IPS-15b (cell line): ENCODE data around the gene KCP.

Experiments
- H3K27me3 ChIP-seq: one replicate; pipeline ENCODE4 v1.6.1; 2013; ENCODE audit warnings: low read length; ENCODE audit not compliant: control insufficient read depth, insufficient read depth
- H3K36me3 ChIP-seq: one replicate; pipeline ENCODE4 v1.6.1; 2013; ENCODE audit warnings: low read length; ENCODE audit not compliant: control insufficient read depth, insufficient read depth
- H3K4me1 ChIP-seq: one replicate; pipeline ENCODE4 v1.6.1; 2013; ENCODE audit warnings: mild to moderate bottlenecking, low read length; ENCODE audit not compliant: control insufficient read depth, insufficient read depth
- H3K4me3 ChIP-seq: one replicate; pipeline ENCODE4 v1.5.1; 2013; ENCODE audit warnings: low read depth, low read length
- H3K9ac ChIP-seq: one replicate; pipeline ENCODE4 v1.6.1; 2013; ENCODE audit warnings: low read depth, mild to moderate bottlenecking, low read length
- H3K9me3 ChIP-seq: one replicate; pipeline ENCODE4 v1.6.1; 2013; ENCODE audit warnings: mild to moderate bottlenecking, low read length; ENCODE audit not compliant: control insufficient read depth, insufficient read depth

Gene KCP

DNA sequence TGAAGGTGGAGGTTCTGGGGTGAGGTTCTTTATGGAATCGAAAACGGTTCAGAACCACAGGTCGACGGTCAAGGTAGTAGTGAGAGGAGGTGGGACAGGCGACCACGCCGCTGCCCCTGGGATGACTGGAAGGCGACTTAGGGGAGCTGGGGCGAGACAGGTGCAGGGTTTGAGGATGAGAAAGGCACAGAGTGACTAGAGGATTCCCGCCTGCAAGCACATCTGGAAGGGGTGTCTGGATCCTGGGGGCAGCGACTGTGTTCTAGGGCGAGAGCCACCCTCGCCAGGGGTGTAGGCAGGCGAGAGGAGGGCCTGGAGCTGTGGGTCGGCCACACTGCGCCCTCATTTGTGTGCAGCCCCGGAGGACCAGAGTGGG is 26.8 kb upstream of the KCP start:
- no peaks in the 10 kb centered on the region for H3K36me3 ChIP-seq
- peaks cover 53% of the 10 kb centered on the region for H3K27me3 ChIP-seq
- peak overlapping the region; percentile 67 for H3K4me3 ChIP-seq
- no peaks in the 10 kb centered on the region for H3K9me3 ChIP-seq
- H3K4me1 ChIP-seq: no peaks in the 10 kb centered on the region
- H3K9ac ChIP-seq: no peak overlapping the region

GRCh38 chr7:128936798-128937197 is 26.3 kb upstream of the KCP start:
- Histone ChIP-seq H3K9ac (no peak overlapping the region), H3K4me1 (no peaks in the 10 kb centered on the region)

GRCh38 chr7:128935342-128935730 is 24.8 kb upstream of the KCP start:
- H3K9ac ChIP-seq: no peak overlapping the region
- H3K27me3 ChIP-seq: peaks cover 46% of the 10 kb centered on the region
- no peaks in the 10 kb centered on the region for H3K36me3 ChIP-seq
- no peaks in the 10 kb centered on the region for H3K4me1 ChIP-seq
- H3K4me3 ChIP-seq: no peak overlapping the region
- H3K9me3 ChIP-seq: no peaks in the 10 kb centered on the region

More at GRCh38 chr7:128936798-128937197, 26.3 kb upstream of the KCP start:
- Histone ChIP-seq H3K36me3 (no peaks in the 10 kb centered on the region), H3K9me3 (no peaks in the 10 kb centered on the region), H3K4me3 (no peak overlapping the region), H3K27me3 (peaks cover 53% of the 10 kb centered on the region)

GRCh38 chr7:128934361-128935341 is 24.1 kb upstream of the KCP start:
- Histone ChIP-seq H3K9ac (no peak overlapping the region), H3K9me3 (no peaks in the 10 kb centered on the region), H3K27me3 (peaks cover 39% of the 10 kb centered on the region), H3K36me3 (no peaks in the 10 kb centered on the region), H3K4me3 (no peak overlapping the region), H3K4me1 (no peaks in the 10 kb centered on the region)

DNA sequence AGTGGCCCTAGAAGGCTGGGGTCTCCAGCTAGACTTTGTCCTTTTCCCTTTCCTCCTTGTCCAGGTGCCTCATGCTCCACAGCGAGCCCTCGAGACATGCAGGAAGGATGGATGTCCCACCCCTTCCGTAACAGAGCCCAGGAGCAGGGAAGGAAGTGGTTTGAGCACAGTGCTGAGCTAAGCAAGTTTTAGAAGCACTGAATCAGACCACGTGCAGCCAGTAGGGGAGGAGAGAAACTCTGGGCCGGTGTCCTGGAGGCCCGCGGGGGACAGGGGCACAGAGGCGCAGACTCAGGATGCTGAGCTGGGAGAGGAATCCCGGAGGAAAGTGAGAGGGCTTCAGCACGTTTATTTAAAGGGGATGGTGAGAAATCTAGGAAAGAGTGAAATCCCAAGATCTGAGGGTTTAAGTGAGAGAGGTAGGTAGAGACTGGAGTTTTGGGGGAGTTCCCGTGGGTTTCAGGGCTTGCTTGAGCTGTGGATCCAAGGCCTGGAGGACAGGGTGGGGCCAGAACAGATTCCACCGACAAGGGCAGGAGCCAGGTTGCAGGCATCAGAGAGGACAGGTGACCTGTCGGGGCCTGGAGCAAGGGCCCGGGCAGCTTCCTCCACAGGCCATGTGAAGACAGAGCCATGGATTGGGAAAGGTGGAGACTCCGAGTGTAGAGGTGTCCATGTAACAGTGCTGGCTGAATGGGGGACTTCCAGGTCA is 22.8 kb upstream of the KCP start:
- peaks cover under 1% of the 10 kb centered on the region for H3K36me3 ChIP-seq
- H3K4me3 ChIP-seq: no peak overlapping the region
- H3K9me3 ChIP-seq: no peaks in the 10 kb centered on the region
- peaks cover 28% of the 10 kb centered on the region for H3K27me3 ChIP-seq
- H3K4me1 ChIP-seq: no peaks in the 10 kb centered on the region
- H3K9ac ChIP-seq: no peak overlapping the region

- Histone ChIP-seq H3K36me3 (peaks cover 2% of the 10 kb centered on the region), H3K27me3 (peaks cover 27% of the 10 kb centered on the region), H3K9me3 (no peaks in the 10 kb centered on the region), H3K9ac (no peak overlapping the region), H3K4me3 (no peak overlapping the region), H3K4me1 (no peaks in the 10 kb centered on the region)
Measured at GRCh38 chr7:128932862-128933179, 22.3 kb upstream of the KCP start.

GRCh38 chr7:128931965-128932861 is 21.7 kb upstream of the KCP start:
- Histone ChIP-seq H3K36me3 (peaks cover 2% of the 10 kb centered on the region), H3K9ac (no peak overlapping the region), H3K4me1 (no peaks in the 10 kb centered on the region), H3K27me3 (peaks cover 22% of the 10 kb centered on the region), H3K4me3 (no peak overlapping the region), H3K9me3 (no peaks in the 10 kb centered on the region)

DNA sequence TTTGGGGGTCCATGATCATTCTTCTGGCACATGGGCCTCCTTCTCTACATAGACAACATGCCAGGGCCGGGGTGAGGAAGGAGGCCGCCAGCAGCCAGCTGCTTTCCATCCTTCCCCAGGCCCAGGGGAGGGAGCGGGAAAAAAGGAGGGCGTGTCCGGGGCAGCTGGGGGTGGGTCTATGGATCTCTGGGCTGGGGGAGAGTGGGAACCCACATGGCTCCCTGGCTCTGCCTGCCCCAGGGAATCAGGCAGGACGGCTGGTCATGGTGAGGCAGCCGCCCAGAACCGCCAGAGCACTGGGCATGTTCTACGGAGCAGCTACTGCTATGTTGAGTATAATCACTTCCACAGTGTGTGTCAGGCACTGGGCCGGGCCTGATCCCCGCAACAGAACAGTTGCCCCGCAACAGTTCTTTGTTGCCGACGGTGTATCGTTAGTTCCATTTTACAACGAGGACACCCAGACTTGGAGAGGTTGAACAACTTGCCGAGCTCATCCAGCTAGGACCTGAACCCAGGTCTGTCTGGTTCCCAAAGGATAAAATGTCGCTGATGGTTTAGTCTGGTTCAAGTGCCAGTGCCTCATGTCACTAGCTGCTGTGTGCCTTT is 20.8 kb upstream of the KCP start:
- H3K4me3 ChIP-seq: no peak overlapping the region
- H3K27me3 ChIP-seq: peaks cover 13% of the 10 kb centered on the region
- no peaks in the 10 kb centered on the region for H3K9me3 ChIP-seq
- H3K4me1 ChIP-seq: no peaks in the 10 kb centered on the region
- H3K36me3 ChIP-seq: peaks cover 2% of the 10 kb centered on the region
- H3K9ac ChIP-seq: no peak overlapping the region

DNA sequence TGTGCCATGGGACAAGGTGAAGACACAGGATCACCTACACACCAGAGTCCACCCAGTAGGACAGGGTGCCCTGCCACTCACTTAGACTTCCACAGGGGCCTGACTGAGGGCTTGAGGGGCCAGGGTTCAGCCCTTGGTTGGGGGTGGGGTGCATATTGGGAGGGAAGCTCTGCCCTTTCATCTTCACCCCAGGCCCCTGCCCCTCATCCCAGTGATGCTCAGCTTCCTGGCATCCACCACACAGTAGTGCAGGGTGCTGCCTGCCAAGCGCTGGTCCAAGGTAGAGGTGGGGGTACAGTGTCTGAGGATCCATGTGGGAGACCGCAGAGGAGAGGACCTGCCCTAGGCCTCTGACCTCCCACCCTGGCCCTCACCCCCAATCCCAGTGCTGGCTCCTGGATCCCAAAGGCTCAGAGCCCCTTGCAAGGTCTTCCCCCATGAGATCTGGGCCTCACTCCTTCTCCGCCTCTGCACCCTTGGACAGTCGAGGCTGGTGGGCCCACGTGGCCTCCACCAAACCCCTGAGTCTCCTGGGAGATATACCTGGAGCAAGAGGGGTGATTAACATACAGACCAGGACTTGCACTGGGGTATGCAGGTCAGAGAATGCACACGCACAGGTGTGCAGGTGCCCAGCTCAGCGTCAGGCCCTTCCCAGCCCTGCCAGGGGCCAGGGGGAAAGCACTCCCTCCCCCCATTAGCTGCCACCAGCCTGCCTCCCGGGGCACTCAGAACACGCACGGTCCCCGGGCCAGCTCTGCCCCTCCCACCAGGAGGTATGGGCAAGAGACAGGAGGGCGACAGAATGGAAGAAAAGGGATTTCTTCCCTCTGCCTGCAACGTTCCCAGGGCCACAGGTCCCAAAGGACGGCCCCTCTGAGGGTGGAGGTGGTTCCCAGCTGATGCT is 18.6 kb upstream of the KCP start:
- H3K4me1 ChIP-seq: no peaks in the 10 kb centered on the region
- no peak overlapping the region for H3K4me3 ChIP-seq
- no peaks in the 10 kb centered on the region for H3K27me3 ChIP-seq
- peaks cover 2% of the 10 kb centered on the region for H3K36me3 ChIP-seq
- H3K9me3 ChIP-seq: no peaks in the 10 kb centered on the region
- H3K9ac ChIP-seq: no peak overlapping the region

GRCh38 chr7:128928159-128928813 is 17.8 kb upstream of the KCP start:
- Histone ChIP-seq H3K4me1 (no peaks in the 10 kb centered on the region), H3K27me3 (no peaks in the 10 kb centered on the region), H3K9me3 (no peaks in the 10 kb centered on the region), H3K9ac (no peak overlapping the region), H3K36me3 (peaks cover 2% of the 10 kb centered on the region), H3K4me3 (no peak overlapping the region)
